Stimulated activated CD8-positive, alpha-beta memory T cell treated with anti-CD3 and anti-CD28 coated beads, Interleukin-7, amount 100 ng/mL, for 24 hours (primary cell): Measurements from ENCODE around the gene PDE6D.
"Not testable (repeated sequence)": the region's sequence is repeated elsewhere in the genome, so short reads cannot be mapped to it uniquely, and the experiment has no call there.

ENCODE experiments used
- DNase-seq: peaks from one replicate; pipeline ENCODE4 v3.0.0-alpha.2; 2020; ENCODE audit warnings: low read depth

The PDE6D gene

GRCh38 chr2:231718799-231719198 lies 62.3 kb downstream of the PDE6D start:
- DNase-seq, result no peak

- DNase-seq, result no peak
Observed at GRCh38 chr2:231717281-231718171, 63.6 kb downstream of the PDE6D start.

DNA sequence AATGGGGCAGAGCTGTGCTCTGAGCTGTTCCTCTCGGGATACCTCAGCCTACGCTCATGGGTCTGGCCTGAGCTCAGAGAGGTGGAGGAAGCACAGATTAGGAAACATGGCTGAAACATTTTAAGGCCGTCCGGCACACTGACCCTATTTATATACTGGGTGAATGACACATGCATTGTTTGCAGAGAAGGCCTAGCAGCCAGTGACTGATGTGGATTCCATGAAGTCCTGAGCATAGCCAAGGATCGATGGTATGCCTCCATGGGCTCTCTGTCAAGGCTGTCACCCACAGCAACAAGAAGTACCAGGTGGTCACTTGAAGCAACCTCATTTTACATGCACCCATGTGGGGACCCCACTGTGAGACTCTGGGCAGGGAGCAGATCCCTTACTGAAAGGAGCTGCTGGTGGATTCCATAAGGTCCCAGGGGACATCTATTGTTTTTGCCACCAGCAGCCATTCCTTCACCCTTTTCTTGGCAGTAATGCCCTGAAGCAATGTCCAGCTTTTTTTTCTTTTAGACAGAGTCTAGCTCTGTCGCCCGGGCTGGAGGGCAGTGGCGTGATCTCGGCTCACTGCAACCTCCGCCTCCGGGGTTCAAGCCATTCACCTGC lies 64.3 kb downstream of the PDE6D start:
- DNase-seq, result no peak

GRCh38 chr2:231715988-231716616 lies 65.0 kb downstream of the PDE6D start:
- no peak for DNase-seq

GRCh38 chr2:231715499-231715837 lies 65.6 kb downstream of the PDE6D start:
- DNase-seq, result no peak

- peak; percentile 76 for DNase-seq
Observed at GRCh38 chr2:231714639-231715498, 66.2 kb downstream of the PDE6D start.

- peak; percentile 80 for DNase-seq
Observed at GRCh38 chr2:231713730-231714638, 67.1 kb downstream of the PDE6D start.

DNA sequence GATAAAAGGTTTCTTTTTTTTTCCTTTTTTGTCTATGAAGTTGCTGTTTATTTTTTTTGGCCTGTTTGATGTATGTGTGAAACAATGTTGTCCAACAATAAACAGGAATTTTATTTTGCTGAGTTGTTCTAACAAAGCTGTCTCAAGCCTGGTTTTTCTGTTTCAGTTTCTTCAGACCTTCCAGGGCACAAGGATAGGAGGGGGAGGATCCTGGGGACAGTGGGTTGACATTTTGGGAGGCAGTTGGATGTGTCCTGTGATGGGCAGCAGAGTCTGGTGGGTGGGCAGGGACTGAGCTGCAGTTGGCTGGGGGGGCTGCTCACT lies 67.7 kb downstream of the PDE6D start:
- not testable (repeated sequence) for DNase-seq

DNA sequence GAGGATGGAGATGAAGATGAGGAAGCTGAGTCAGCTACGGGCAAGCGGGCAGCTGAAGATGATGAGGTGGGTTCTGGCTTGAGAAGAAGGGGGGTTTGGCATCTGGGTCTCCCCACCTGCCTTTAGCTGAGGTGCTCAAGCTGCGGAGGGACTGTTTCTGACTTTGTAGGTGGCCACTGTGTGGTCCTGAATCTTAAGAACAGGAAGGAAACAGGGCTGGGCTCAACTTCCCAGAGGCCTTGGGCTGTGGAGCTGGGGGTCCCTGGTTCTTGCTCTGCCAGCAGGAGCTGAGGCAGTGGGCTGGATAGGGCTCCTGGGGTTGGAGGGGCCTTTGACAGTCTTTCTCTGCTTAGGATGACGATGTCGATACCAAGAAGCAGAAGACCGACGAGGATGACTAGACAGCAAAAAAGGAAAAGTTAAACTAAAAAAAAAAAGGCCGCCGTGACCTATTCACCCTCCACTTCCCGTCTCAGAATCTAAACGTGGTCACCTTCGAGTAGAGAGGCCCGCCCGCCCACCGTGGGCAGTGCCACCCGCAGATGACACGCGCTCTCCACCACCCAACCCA lies 68.5 kb downstream of the PDE6D start:
- DNase-seq, result not testable (repeated sequence)

- no peak for DNase-seq
Observed at GRCh38 chr2:231711677-231712450, 69.2 kb downstream of the PDE6D start.

DNA sequence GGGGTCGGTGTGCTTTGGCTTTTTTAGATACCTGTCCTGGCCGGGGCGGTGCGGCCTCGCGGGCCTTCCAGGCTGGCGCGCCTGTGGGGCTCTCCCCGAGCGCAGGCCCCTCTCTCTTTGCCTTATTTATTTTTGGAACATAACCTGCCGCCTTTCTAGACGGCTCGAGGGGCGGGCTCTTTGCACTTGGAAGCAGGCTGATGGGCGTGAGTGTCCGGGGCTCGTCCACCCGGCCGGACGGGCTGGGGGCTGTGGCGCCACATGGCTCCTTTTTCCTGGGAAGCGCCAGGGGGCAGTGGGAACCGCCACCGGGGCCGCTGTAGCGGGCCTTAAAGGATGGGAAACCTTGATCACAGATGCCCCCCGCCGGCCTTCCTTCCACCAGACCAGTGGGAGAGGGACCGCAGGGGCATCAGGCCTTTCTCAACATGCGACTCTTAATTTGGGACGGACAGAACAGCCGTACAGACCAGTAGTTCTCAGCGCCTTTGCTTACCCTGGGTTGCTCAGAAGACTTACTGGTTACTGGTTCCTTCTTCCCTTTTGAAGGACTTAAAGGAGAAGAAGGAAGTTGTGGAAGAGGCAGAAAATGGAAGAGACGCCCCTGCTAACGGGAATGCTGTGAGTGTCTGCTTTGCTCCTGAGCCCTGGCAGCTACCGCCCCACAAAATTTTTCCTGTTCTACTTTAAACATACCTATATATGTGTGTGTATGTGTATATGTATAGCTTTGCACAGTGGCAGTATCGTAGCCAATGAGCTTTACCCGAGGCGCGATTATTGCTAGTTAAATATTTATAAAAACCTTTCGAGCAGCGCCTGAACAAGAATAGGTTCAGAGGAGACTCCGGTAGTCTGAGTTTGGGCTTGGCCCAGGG lies 70.0 kb downstream of the PDE6D start:
- DNase-seq, result no peak

DNA sequence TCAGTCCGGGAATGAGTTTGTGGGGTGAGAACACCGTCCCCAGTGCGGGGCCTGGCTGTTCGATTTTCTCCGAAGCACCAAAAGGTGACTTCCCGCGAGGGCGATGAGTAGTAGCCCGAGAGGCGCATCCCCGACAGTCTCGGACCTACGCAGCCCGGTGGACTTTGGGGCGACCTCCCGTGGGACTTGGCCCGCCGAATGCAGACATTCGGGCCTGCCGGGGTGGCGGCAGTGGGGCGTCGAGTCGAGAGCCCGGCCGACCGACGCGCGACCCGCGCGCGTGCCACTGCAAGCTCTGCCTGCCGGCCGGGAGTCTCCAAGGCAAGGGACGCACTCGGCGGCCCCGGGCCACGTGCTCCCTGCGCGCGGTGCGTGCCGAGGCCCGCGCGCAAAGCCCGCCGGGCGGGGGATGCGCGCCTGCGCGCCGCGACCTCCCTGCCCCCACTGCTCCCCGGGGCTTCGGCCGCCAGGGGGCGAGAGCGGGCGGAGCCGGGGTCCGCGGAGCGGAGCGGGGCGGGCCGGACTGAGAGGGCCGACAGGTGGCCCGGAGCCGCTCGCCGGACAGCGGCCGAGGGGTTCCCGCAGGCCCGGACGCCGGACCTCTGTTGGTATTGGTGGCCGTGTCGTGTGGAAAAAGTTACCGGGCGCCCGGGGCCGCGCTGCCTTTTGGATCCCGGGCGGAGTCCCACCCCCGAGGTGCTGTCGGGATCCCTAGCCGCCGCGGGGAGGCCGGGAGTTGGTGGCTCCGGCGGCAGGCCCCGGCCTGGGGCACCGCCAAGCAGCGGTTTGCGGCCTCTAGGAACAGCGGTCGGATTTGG lies 70.9 kb downstream of the PDE6D start:
- DNase-seq, result peak; percentile 72

GRCh38 chr2:231709636-231709980 lies 71.5 kb downstream of the PDE6D start:
- DNase-seq, result no peak

DNA sequence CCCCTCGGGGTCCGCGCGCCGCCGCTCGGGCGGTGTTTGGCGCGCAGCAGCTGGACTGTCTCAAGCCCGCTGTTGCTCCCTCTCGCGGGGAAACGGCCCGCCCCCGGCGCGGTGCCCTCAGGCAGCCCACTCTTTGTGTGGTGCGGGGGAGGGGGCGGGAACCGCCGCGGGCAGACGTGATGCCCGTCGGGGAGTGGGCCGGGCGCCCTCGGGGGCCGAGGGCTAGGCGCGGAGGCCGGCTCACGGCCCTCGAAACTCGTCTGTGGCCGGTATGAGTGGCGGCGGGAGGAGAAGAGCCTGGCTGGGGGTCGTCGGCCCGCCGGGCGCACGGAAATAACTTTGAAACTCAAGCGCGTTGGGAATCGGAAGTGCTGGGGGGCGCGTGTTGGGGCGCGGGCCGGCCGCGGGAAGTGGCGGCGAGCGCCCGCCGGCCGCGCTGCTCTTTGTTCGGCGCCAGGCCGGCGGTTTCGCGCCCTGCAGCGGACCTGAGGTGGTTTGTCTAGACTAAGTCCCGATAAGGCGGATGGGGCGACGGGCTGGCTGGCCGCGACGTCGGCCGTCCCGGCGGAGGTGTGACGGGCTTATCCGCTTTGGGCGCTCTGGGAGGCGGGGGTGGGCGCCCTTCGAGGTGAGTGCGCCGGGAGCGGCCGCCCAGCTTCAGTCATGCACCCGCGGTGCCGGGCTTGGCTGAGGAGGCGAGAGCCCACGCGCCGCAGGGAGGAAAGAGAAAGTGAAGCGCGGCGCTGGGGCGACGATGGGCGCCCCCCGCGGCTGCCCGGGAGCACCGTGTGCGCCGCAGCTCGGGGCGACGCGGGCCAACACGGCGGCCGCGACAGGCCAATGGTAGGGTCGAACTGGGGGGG lies 72.1 kb downstream of the PDE6D start:
- DNase-seq, result no peak

DNA sequence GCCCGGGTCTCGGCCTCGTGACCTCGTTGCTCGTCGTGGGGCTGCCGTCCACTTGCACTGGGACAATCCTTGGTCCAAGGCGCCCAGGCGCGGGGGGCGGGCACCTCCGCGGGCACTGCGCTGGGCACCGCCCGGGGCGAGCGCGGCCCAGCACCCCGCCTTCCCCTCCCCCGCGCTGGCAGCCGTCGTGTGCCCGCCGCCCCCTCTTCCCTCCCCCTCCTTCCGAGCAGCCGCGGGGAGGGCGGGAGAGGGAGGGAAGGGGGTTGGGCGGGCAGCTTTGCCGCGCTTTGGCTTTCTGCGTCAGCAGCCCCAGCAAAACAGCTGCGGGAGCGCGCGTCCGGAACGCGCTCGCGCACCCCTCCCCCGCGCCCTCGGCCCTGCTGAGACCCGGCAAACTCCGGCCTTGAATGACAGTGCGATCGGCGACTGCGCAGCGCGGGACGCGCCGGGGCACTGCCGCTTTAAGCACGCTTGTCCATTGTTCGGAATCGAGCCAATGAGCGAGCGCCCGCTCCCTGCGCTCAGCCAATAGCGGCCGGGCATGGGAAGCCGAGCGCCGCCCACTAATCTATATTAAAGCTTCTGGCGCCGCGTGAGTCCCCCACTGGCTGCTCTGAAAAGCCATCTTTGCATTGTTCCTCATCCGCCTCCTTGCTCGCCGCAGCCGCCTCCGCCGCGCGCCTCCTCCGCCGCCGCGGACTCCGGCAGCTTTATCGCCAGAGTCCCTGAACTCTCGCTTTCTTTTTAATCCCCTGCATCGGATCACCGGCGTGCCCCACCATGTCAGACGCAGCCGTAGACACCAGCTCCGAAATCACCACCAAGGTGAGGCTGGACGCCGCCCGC lies 72.9 kb downstream of the PDE6D start, which contains the start of gene PTMA:
TSS of gene PTMA (plus strand) at position 599 of the 846 bp plus-strand sequence. CDS start at position 781, 182 bp downstream.
- peak; percentile 96 for DNase-seq

DNA sequence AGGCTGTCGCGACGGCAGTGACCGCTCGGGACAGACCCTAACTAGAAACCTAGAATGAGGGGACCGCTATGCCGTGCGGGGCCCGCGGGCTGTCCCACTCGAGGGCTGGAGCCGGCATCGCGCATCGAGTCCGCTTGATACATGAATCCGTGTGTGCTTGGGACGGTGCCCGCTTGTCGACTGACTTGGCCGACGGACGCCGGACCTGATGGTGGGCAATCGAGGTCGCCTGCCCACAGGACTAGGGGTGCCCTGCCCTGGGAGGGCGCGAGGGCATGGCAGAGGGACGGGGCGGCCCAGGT lies 73.5 kb downstream of the PDE6D start:
- no peak for DNase-seq
